Vagina (tissue), 2 donors: ENCODE data around the gene LMOD2. TPM values are rescaled to one million over a fixed set of nuclear protein-coding genes. Genes with fewer than 3 reads are reported as not detected.

Source experiments
- DNase-seq, 2 donors: peaks; one replicate each; pipeline ENCODE4 v3.0.0-alpha.2; 2017; ENCODE audit errors: extremely low spot score in 2 of 2
- H3K27ac ChIP-seq: fragments of 200-600 bp; sonication (generic); one replicate; pipeline ENCODE4 v1.5.1; 2019
- H3K27me3 ChIP-seq: fragments of 200-600 bp; sonication (generic); one replicate; pipeline ENCODE4 v1.5.1; 2019
- H3K36me3 ChIP-seq, 2 donors: fragments of 200-600 bp; sonication (generic); one replicate each; pipeline ENCODE4 v1.5.1; 2017 to 2019
- H3K4me1 ChIP-seq: fragments of 200-600 bp; sonication (generic); one replicate; pipeline ENCODE4 v1.5.1; 2019
- H3K4me3 ChIP-seq, 2 donors: fragments of 200-600 bp; sonication (generic); 1 replicate in 1 of 2; 2 replicates in 1 of 2; pipeline ENCODE4 v1.5.1; 2016 to 2019
- H3K9me3 ChIP-seq: fragments of 200-600 bp; sonication (generic); one replicate; pipeline ENCODE4 v1.5.1; 2019
- POLR2A ChIP-seq, 2 donors: fragments of 450-650 bp; IDR thresholded peaks; one replicate each; pipeline ENCODE4 v1.6.1; 2017; ENCODE audit warnings: antibody characterized with exemption in 2 of 2, mild to moderate bottlenecking in 2 of 2, moderate library complexity in 2 of 2
- POLR2AphosphoS5 ChIP-seq, 2 donors: sonication (generic); formaldehyde crosslinking; IDR thresholded peaks; one replicate each; pipeline ENCODE4 v1.9.0; 2017; ENCODE audit warnings: antibody characterized with exemption in 2 of 2, mild to moderate bottlenecking in 2 of 2, low read depth in 1 of 2; ENCODE audit not compliant: insufficient read depth in 1 of 2
- intact Hi-C: fragments of 100-400 bp; cut with DNase I; formaldehyde crosslinking; loops from one replicate; pipeline ENCODE4 v1.15.1; 2023
- total RNA-seq: library from RNA; depleted of rRNA; stranded (reverse); fragments of >200 nt; gene quantifications from one replicate; pipeline ENCODE4 v1.2.3, GENCODE V29; 2016
- TF ChIP-seq, protein P1 (sequence below), 3 experiments: fragments of 450-650 bp in 2 of 3; fragments of 200-600 bp in 1 of 3; sonication (generic) in 1 of 3; IDR thresholded peaks; one replicate each; pipeline ENCODE4 v1.5.1; 2017 to 2019; ENCODE audit warnings: antibody characterized with exemption in 3 of 3, mild to moderate bottlenecking in 2 of 3, moderate library complexity in 2 of 3

LMOD2 gene
- total RNA-seq, 1 donor from 2014 or later = not detected

DNA sequence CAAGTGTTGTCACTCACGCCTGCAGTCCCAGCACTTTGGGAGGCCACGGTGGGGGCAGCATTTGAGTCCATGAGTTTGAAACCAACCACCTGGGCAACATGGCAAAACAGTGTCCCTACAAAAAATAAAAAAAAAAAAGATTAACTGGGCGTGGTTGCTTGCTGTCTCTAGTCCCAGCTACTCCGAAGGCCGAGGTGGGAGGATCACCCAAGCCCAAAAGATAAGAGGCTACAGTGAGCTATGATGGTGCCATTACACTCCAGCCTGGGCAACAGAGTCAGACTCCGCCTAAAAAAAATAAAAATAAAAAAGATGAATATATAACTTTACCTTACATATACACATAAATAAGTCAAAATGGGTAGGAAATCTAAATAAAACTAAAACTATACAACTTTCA is 2.5 kb upstream of the LMOD2 start:
- Histone ChIP-seq H3K4me3 (no peak overlapping the region), H3K27ac (no peak overlapping the region), H3K9me3 (no peaks in the 10 kb centered on the region), H3K27me3 (no peaks in the 10 kb centered on the region), H3K36me3 (no peaks in the 10 kb centered on the region), H3K4me1 (no peaks in the 10 kb centered on the region)
- intact Hi-C loops = no loop called here
- no peak for DNase-seq
- TF ChIP-seq, protein P1, sequence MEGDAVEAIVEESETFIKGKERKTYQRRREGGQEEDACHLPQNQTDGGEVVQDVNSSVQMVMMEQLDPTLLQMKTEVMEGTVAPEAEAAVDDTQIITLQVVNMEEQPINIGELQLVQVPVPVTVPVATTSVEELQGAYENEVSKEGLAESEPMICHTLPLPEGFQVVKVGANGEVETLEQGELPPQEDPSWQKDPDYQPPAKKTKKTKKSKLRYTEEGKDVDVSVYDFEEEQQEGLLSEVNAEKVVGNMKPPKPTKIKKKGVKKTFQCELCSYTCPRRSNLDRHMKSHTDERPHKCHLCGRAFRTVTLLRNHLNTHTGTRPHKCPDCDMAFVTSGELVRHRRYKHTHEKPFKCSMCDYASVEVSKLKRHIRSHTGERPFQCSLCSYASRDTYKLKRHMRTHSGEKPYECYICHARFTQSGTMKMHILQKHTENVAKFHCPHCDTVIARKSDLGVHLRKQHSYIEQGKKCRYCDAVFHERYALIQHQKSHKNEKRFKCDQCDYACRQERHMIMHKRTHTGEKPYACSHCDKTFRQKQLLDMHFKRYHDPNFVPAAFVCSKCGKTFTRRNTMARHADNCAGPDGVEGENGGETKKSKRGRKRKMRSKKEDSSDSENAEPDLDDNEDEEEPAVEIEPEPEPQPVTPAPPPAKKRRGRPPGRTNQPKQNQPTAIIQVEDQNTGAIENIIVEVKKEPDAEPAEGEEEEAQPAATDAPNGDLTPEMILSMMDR (IDR thresholded peaks at IDR 0.05) = no peak
- TF ChIP-seq POLR2A (IDR thresholded peaks at IDR 0.05) = no peak
- no peak for TF ChIP-seq POLR2AphosphoS5 (IDR thresholded peaks at IDR 0.05; ENCODE audit: insufficient read depth in 1 of 2, low read depth in 1 of 2)

DNA sequence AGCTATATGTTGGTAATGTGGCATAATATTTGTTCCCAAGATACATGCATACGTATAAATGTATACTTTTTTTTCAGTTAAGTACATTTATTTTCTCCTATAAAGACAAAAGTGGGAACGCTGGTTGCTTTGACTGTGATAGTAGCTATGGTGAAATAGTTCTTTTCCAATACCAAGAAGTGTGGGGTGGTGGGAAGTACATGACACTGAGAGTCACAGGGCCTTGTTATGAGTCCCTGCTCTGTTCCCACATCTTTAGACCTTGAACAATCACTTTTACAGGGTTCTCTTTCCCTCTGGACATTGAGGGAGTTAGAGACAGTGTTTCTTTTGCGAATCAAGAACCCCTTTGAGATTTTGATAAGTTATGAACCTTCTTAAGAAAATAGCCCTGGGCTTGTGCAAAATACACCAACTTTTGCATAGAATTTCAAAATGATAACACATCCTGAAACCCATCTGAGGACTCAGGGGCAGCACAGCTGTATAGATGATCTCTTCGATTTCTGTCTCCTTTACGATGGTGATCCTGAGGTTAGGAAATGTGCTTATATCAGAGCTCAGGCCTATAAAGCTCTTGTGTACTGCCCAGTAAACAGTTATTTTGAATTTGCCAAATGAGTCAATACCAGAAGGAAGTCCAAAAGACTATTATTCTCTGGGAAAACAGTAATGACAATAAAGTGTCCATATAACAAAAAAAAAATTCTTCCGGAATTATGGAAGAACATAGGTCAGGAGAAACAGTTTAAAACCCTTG is 1.1 kb downstream of the LMOD2 start:
- no peaks in the 10 kb centered on the region for H3K27me3 ChIP-seq
- no peak for TF ChIP-seq POLR2A (IDR thresholded peaks at IDR 0.05)
- TF ChIP-seq POLR2AphosphoS5 (IDR thresholded peaks at IDR 0.05; ENCODE audit: insufficient read depth in 1 of 2, low read depth in 1 of 2) = no peak
- TF ChIP-seq, protein P1 (IDR thresholded peaks at IDR 0.05) = no peak
- no peak overlapping the region for H3K27ac ChIP-seq
- H3K9me3 ChIP-seq = no peaks in the 10 kb centered on the region
- no peaks in the 10 kb centered on the region for H3K4me1 ChIP-seq
- H3K36me3 ChIP-seq = no peaks in the 10 kb centered on the region
- intact Hi-C loops = no loop called here
- no peak for DNase-seq
- H3K4me3 ChIP-seq = no peak overlapping the region

DNA sequence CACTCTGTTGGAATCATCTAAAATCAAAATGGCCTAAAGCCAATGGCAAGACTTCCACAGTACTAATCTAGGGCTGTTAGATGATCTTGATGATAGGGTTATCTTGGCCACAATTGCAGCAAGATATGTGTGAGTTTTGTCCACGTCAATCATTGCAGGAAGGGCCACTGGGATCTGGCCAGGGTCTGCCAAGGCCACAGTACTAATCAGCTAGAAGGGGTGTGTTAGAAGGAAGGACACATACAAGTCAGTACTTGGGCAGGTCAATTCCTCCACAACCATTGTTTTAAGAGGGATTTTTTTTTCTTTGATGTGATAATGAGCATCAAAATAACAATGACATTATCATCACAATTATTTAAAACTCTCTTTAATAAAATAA is 1.6 kb downstream of the LMOD2 start:
- Histone ChIP-seq H3K36me3 (no peaks in the 10 kb centered on the region), H3K4me3 (no peak overlapping the region), H3K9me3 (no peaks in the 10 kb centered on the region), H3K27ac (no peak overlapping the region), H3K4me1 (no peaks in the 10 kb centered on the region), H3K27me3 (no peaks in the 10 kb centered on the region)
- intact Hi-C loops = no loop called here
- no peak for DNase-seq
- no peak for TF ChIP-seq POLR2A (IDR thresholded peaks at IDR 0.05)
- TF ChIP-seq, protein P1 (IDR thresholded peaks at IDR 0.05) = no peak
- TF ChIP-seq POLR2AphosphoS5 (IDR thresholded peaks at IDR 0.05; ENCODE audit: insufficient read depth in 1 of 2, low read depth in 1 of 2) = no peak

DNA sequence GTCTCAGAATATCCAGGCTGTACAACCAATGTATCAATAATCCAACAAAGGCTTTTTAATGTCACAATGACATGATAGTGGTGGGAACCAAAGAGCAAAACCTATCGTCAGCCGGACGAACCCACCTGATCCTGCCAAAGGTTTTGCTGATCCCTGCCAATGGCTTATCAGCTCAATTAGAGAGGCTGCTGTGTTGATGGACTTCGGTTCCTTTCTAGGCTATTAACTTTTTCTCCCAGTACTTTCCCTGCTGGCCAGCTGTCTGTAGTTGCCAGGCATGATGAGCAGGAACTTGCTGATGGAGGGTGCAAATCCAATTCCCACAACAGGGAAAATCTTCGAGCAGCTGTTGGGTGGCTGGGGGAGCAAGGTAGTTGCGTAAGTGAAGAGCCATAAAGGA is 2.4 kb downstream of the LMOD2 start:
- H3K27me3 ChIP-seq = no peaks in the 10 kb centered on the region
- intact Hi-C loops = no loop called here
- no peak overlapping the region for H3K4me3 ChIP-seq
- H3K27ac ChIP-seq = no peak overlapping the region
- H3K4me1 ChIP-seq = no peaks in the 10 kb centered on the region
- no peaks in the 10 kb centered on the region for H3K9me3 ChIP-seq
- no peaks in the 10 kb centered on the region for H3K36me3 ChIP-seq
- DNase-seq = no peak
- TF ChIP-seq, protein P1 (IDR thresholded peaks at IDR 0.05) = no peak
- TF ChIP-seq POLR2AphosphoS5 (IDR thresholded peaks at IDR 0.05; ENCODE audit: insufficient read depth in 1 of 2, low read depth in 1 of 2) (no peak), POLR2A (IDR thresholded peaks at IDR 0.05) (no peak)
